SK-N-MC (cell line): ENCODE data around the gene ZBTB4.

Experiments
- EZH2 ChIP-seq: fragments of 200-600 bp; sonication (generic); IDR thresholded peaks from one replicate; pipeline ENCODE4 v1.6.1; 2017; ENCODE audit warnings: antibody characterized with exemption
- POLR2AphosphoS5 ChIP-seq: IDR thresholded peaks from 2 replicates; pipeline ENCODE4 v1.6.1; 2012; ENCODE audit warnings: mild to moderate bottlenecking, low read depth, low read length, borderline replicate concordance

DNA sequence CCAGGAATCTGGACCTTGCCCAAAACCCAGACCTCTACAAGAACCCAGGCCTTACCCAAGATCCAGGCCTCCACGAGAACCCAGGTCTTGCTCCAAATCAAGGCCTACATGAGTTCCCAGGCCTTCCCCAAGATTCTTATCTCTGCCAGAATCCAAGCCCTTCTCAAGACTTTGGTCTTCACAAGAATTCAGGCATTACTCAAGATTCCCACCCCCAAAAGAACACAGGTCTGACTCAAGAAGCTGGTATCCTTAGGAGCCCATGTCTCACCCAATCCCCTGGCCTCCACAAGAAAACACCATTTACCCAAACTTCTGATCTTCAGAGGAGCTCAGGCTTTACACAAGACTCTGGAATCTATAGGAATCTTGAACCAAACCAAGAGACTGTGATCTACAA, 48.2 kb downstream of the ZBTB4 start:
- TF ChIP-seq POLR2AphosphoS5, result no peak
- TF ChIP-seq EZH2, result no peak
